ENCODE measurements around the gene NR5A1.

- TF ChIP-seq CTCF (IDR thresholded peaks at IDR 0.05) (no peak), POLR2A (IDR thresholded peaks at IDR 0.05) (no peak)
Observed at GRCh38 chr9:124499216-124499615, 8.0 kb downstream of the NR5A1 start.
